ENCODE results near the gene ITFG2. TPM values are rescaled to one million over a fixed set of nuclear protein-coding genes. Genes with fewer than 3 reads are reported as not detected.

Gene ITFG2
- total RNA-seq, 4 donors from 2014 or later = 40.6 to 87.9 (median 64.7) TPM

- peaks cover 56 to 60% of the 10 kb centered on the region in 2 donors for H3K36me3 ChIP-seq
- TF ChIP-seq CTCF (IDR thresholded peaks at IDR 0.05) (no peak), POLR2A (IDR thresholded peaks at IDR 0.05) (no peak)
- WGBS, 2 donors = 82 to 91% methylated on average over 9 of the region's 9 CpGs
Measured at GRCh38 chr12:2820432-2820831, 8.0 kb downstream of the ITFG2 start.

GRCh38 chr12:2823483-2823882 is 11.0 kb downstream of the ITFG2 start:
- H3K27me3 ChIP-seq = no peaks in the 10 kb centered on the region
- DNase-seq = no peak
- TF ChIP-seq CTCF (IDR thresholded peaks at IDR 0.05) (no peak), POLR2A (IDR thresholded peaks at IDR 0.05) (no peak)
- no peaks in the 10 kb centered on the region for H3K9me3 ChIP-seq
- H3K36me3 ChIP-seq = peaks cover 62 to 80% of the 10 kb centered on the region in 2 donors
- H3K27ac ChIP-seq = no peak overlapping the region
- WGBS, 2 donors = 87 to 89% methylated on average over 7 of the region's 7 CpGs
- H3K4me1 ChIP-seq = no peaks in the 10 kb centered on the region
- H3K4me3 ChIP-seq (replicated peaks in 1 of 3) = no peak overlapping the region
- intact Hi-C loops (cut with DNase I) = no loop called here

More at GRCh38 chr12:2820432-2820831, 8.0 kb downstream of the ITFG2 start:
- intact Hi-C loops (cut with DNase I) = no loop called here
- Histone ChIP-seq H3K4me3 (replicated peaks in 1 of 3) (no peak overlapping the region), H3K27ac (no peak overlapping the region), H3K9me3 (no peaks in the 10 kb centered on the region), H3K4me1 (peaks cover 0 to 3% of the 10 kb centered on the region in 2 donors), H3K27me3 (no peaks in the 10 kb centered on the region)
- DNase-seq = no peak

GRCh38 chr12:2824541-2824940 is 12.1 kb downstream of the ITFG2 start:
- 80 to 84% methylated on average over 6 of the region's 6 CpGs for WGBS, 2 donors

GRCh38 chr12:2825132-2825531 is 12.7 kb downstream of the ITFG2 start:
- Histone ChIP-seq H3K9me3 (no peaks in the 10 kb centered on the region), H3K4me3 (replicated peaks in 1 of 3) (no peak overlapping the region), H3K27ac (no peak overlapping the region), H3K36me3 (peaks cover 64 to 88% of the 10 kb centered on the region in 2 donors), H3K27me3 (no peaks in the 10 kb centered on the region), H3K4me1 (no peaks in the 10 kb centered on the region)
- TF ChIP-seq CTCF (IDR thresholded peaks at IDR 0.05) (no peak), POLR2A (IDR thresholded peaks at IDR 0.05) (no peak)
- intact Hi-C loops (cut with DNase I) = no loop called here
- 71 to 83% methylated on average over 4 of the region's 4 CpGs for WGBS, 2 donors
- no peak for DNase-seq

More at GRCh38 chr12:2824541-2824940, 12.1 kb downstream of the ITFG2 start:
- Histone ChIP-seq H3K36me3 (peaks cover 67 to 85% of the 10 kb centered on the region in 2 donors), H3K9me3 (no peaks in the 10 kb centered on the region), H3K27ac (no peak overlapping the region), H3K4me1 (no peaks in the 10 kb centered on the region), H3K4me3 (replicated peaks in 1 of 3) (no peak overlapping the region), H3K27me3 (no peaks in the 10 kb centered on the region)
- no peak for DNase-seq
- no peak for TF ChIP-seq CTCF (IDR thresholded peaks at IDR 0.05)
- TF ChIP-seq POLR2A (IDR thresholded peaks at IDR 0.05) = no peak
- intact Hi-C loops (cut with DNase I) = no loop called here

- Histone ChIP-seq H3K4me1 (no peaks in the 10 kb centered on the region), H3K27me3 (no peaks in the 10 kb centered on the region), H3K4me3 (replicated peaks in 1 of 3) (no peak overlapping the region), H3K27ac (no peak overlapping the region), H3K9me3 (no peaks in the 10 kb centered on the region), H3K36me3 (peaks cover 62 to 91% of the 10 kb centered on the region in 2 donors)
- intact Hi-C loops (cut with DNase I) = no loop called here
- DNase-seq = no peak
- 95 to 97% methylated on average over 3 of the region's 3 CpGs for WGBS, 2 donors
- no peak for TF ChIP-seq POLR2A (IDR thresholded peaks at IDR 0.05)
- TF ChIP-seq CTCF (IDR thresholded peaks at IDR 0.05) = no peak
Measured at GRCh38 chr12:2826036-2826435, 13.6 kb downstream of the ITFG2 start.

All from thyroid gland (tissue), 4 donors.